ENCODE results near the gene TIMMDC1.

DNA sequence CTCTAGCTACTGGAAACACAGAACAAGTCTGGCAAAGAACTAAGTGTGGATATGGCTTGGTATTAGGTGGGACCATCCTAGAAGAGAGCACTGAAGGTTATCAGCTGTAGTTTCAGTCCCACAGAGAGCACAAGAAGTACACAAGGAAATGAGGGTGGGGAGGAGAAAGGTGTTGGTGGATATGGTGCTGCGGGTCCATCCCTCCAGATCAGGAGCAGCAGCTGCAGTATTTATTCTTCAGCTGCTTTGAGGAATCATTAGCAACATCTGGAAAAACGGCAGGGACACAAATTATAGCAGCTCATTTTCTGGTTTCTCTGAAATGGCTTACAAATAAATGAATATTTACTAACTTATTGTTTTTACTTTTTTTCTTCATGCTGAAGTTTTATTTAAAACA, 32.1 kb downstream of the TIMMDC1 start:
- TF ChIP-seq, protein P1, sequence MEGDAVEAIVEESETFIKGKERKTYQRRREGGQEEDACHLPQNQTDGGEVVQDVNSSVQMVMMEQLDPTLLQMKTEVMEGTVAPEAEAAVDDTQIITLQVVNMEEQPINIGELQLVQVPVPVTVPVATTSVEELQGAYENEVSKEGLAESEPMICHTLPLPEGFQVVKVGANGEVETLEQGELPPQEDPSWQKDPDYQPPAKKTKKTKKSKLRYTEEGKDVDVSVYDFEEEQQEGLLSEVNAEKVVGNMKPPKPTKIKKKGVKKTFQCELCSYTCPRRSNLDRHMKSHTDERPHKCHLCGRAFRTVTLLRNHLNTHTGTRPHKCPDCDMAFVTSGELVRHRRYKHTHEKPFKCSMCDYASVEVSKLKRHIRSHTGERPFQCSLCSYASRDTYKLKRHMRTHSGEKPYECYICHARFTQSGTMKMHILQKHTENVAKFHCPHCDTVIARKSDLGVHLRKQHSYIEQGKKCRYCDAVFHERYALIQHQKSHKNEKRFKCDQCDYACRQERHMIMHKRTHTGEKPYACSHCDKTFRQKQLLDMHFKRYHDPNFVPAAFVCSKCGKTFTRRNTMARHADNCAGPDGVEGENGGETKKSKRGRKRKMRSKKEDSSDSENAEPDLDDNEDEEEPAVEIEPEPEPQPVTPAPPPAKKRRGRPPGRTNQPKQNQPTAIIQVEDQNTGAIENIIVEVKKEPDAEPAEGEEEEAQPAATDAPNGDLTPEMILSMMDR (tag by site-specific recombination; IDR thresholded peaks at IDR 0.05) = no peak
- TF ChIP-seq, protein P2, sequence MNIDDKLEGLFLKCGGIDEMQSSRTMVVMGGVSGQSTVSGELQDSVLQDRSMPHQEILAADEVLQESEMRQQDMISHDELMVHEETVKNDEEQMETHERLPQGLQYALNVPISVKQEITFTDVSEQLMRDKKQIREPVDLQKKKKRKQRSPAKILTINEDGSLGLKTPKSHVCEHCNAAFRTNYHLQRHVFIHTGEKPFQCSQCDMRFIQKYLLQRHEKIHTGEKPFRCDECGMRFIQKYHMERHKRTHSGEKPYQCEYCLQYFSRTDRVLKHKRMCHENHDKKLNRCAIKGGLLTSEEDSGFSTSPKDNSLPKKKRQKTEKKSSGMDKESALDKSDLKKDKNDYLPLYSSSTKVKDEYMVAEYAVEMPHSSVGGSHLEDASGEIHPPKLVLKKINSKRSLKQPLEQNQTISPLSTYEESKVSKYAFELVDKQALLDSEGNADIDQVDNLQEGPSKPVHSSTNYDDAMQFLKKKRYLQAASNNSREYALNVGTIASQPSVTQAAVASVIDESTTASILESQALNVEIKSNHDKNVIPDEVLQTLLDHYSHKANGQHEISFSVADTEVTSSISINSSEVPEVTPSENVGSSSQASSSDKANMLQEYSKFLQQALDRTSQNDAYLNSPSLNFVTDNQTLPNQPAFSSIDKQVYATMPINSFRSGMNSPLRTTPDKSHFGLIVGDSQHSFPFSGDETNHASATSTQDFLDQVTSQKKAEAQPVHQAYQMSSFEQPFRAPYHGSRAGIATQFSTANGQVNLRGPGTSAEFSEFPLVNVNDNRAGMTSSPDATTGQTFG (tag by site-specific recombination; IDR thresholded peaks at IDR 0.05; ENCODE audit: borderline replicate concordance) = no peak
- TF ChIP-seq ZNF24 (tag by site-specific recombination; IDR thresholded peaks at IDR 0.05) (no peak), SP7 (tag by site-specific recombination; IDR thresholded peaks at IDR 0.05) (no peak), ZNF416 (tag by site-specific recombination; IDR thresholded peaks at IDR 0.05) (no peak), ZNF529 (tag by site-specific recombination; IDR thresholded peaks at IDR 0.05; ENCODE audit: insufficient replicate concordance) (no peak), REPIN1 (tag by site-specific recombination; IDR thresholded peaks at IDR 0.05; ENCODE audit: low read depth) (no peak), ZNF664 (tag by site-specific recombination; IDR thresholded peaks at IDR 0.05) (no peak), ZSCAN23 (tag by site-specific recombination; IDR thresholded peaks at IDR 0.05) (no peak)
